ENCODE measurements around the gene SPTLC2. TPM values are rescaled to one million over a fixed set of nuclear protein-coding genes. Genes with fewer than 3 reads are reported as not detected.

Gene SPTLC2
- total RNA-seq, 1 experiment from 2014 or later = 17.9 TPM

GRCh38 chr14:77508249-77508648 lies 108.2 kb downstream of the SPTLC2 start:
- no peak for DNase-seq (ENCODE audit: low read depth)

- DNase-seq (ENCODE audit: low read depth) = no peak
These were observed 108.7 kb downstream of the SPTLC2 start for GRCh38 chr14:77507762-77508161.

GRCh38 chr14:77505031-77505430 lies 111.4 kb downstream of the SPTLC2 start:
- DNase-seq (ENCODE audit: low read depth) = no peak

GRCh38 chr14:77503138-77503537 lies 113.3 kb downstream of the SPTLC2 start:
- DNase-seq (ENCODE audit: low read depth) = no peak

GRCh38 chr14:77502109-77502782 lies 114.2 kb downstream of the SPTLC2 start:
- no peak for DNase-seq (ENCODE audit: low read depth)

GRCh38 chr14:77498984-77499527 lies 117.4 kb downstream of the SPTLC2 start:
- no peak for DNase-seq (ENCODE audit: low read depth)

- DNase-seq (ENCODE audit: low read depth) = no peak
These were observed 118.1 kb downstream of the SPTLC2 start, which contains the start of gene ISM2 for GRCh38 chr14:77498120-77498979. Gene ISM2 (minus strand): TSS chr14:77498816. CDS start chr14:77498793, 23 bp downstream.

- no peak for DNase-seq (ENCODE audit: low read depth)
These were observed 121.1 kb downstream of the SPTLC2 start for GRCh38 chr14:77495334-77495733.

- DNase-seq (ENCODE audit: low read depth) = no peak
These were observed 125.4 kb downstream of the SPTLC2 start for GRCh38 chr14:77491056-77491455.

GRCh38 chr14:77490347-77490986 lies 126.0 kb downstream of the SPTLC2 start:
- DNase-seq (ENCODE audit: low read depth) = no peak

- no peak for DNase-seq (ENCODE audit: low read depth)
These were observed 127.4 kb downstream of the SPTLC2 start for GRCh38 chr14:77489041-77489440.

GRCh38 chr14:77488558-77488957 lies 127.9 kb downstream of the SPTLC2 start:
- DNase-seq (ENCODE audit: low read depth) = no peak

GRCh38 chr14:77485901-77486678 lies 130.3 kb downstream of the SPTLC2 start:
- peak; percentile 87 for DNase-seq (ENCODE audit: low read depth)

- DNase-seq (ENCODE audit: low read depth) = peak; percentile 23
These were observed 131.2 kb downstream of the SPTLC2 start for GRCh38 chr14:77485256-77485655.

- no peak for DNase-seq (ENCODE audit: low read depth)
These were observed 134.0 kb downstream of the SPTLC2 start for GRCh38 chr14:77482422-77482821.

GRCh38 chr14:77478796-77479195 lies 137.6 kb downstream of the SPTLC2 start:
- no peak for DNase-seq (ENCODE audit: low read depth)

GRCh38 chr14:77478029-77478428 lies 138.4 kb downstream of the SPTLC2 start:
- DNase-seq (ENCODE audit: low read depth) = no peak

GRCh38 chr14:77475432-77476115 lies 140.9 kb downstream of the SPTLC2 start:
- no peak for DNase-seq (ENCODE audit: low read depth)

- DNase-seq (ENCODE audit: low read depth) = no peak
These were observed 141.8 kb downstream of the SPTLC2 start for GRCh38 chr14:77474479-77475177.

GRCh38 chr14:77473921-77474320 lies 142.5 kb downstream of the SPTLC2 start:
- no peak for DNase-seq (ENCODE audit: low read depth)
